Coronary artery (tissue), 2 donors: ENCODE measurements around the gene MTFR2.

ENCODE experiments used
- DNase-seq: peaks from one replicate; pipeline ENCODE4 v3.0.0-alpha.2; 2017; ENCODE audit warnings: low spot score
- H3K27ac ChIP-seq, 2 donors: fragments of 200-600 bp; sonication (generic); one replicate each; pipeline ENCODE4 v1.5.1; 2016 to 2019
- H3K4me3 ChIP-seq: fragments of 200-600 bp; sonication (generic); 2 replicates; pipeline ENCODE4 v1.5.1; 2016; ENCODE audit warnings: mild to moderate bottlenecking, moderate library complexity
- CTCF ChIP-seq: fragments of 200-600 bp; sonication (generic); IDR thresholded peaks from one replicate; pipeline ENCODE4 v1.5.1; 2019; ENCODE audit warnings: antibody characterized with exemption

Gene MTFR2

DNA sequence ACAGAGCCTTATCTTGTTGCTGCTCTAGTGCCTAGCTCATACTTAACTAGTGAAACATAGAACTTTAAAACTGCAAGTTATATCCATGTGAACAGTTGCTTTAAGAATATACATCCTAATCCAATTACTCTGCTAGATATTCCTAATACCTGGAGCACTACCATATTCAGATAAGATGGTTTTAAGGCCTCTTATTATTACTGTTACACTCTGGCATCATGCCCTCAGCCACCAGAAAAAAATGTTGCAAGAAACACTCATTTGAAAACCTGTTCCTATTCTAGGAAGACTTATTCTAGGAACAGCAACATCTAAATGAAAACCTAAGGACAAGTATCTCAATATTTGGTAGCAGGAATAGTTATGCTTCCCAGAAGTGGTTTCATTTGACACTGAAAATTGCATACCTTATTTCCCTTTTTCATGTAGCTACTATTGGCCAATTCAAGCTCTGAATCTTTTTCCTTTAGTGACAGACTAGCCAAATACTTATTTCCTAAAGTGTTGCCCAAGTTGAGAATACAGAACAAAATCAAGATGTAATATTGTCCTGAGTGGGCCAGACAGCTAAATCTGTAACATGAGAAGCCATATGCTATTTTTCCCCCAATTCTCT lies 4.8 kb upstream of the MTFR2 start:
- Histone ChIP-seq H3K27ac (no peak overlapping the region), H3K4me3 (no peak overlapping the region)
- no peak for DNase-seq
- no peak for TF ChIP-seq CTCF

GRCh38 chr6:136253734-136254133 lies 3.6 kb upstream of the MTFR2 start:
- Histone ChIP-seq H3K4me3 (no peak overlapping the region), H3K27ac (no peak overlapping the region)
- no peak for DNase-seq
- no peak for TF ChIP-seq CTCF

DNA sequence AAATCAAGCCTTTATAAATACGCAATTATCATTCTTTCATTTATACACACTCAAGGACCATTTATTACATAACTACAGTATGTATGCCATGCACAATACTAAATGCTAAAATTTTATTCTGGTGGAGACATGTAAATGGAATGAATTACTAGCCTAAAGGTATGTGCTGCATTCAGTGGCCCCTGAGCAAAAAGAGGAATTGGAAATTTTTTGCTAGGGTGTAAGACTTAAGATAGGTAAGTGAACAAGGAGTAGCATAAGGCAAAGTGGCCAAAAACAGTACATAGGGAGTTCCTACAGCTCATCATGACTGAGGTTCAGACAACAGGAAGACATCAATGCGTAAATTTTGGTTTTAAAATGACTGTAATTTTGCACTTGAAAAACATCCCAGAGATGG lies 2.3 kb upstream of the MTFR2 start:
- no peak for DNase-seq
- Histone ChIP-seq H3K27ac (no peak overlapping the region), H3K4me3 (no peak overlapping the region)
- TF ChIP-seq CTCF, result no peak

DNA sequence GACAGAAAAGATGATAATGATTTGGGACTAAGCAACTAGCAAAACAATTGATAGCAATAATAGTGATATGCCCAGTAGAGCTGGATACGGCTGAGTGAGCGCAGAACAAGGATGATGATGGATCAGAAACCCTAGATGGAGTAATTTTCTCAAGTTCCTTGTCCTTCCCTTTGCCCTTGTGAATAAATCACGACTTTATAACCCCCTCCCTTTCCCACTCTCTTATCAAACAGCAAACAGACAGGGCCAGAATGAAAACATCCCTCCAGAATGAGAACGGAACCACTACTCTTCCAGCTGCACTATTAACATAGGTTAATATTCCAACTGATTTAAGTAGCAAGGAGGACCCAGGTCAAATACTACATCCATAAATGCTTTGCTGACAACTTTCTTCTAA lies 1.3 kb upstream of the MTFR2 start:
- Histone ChIP-seq H3K4me3 (peak overlapping the region; percentile 76), H3K27ac (no peak overlapping the region)
- DNase-seq, result no peak
- no peak for TF ChIP-seq CTCF

DNA sequence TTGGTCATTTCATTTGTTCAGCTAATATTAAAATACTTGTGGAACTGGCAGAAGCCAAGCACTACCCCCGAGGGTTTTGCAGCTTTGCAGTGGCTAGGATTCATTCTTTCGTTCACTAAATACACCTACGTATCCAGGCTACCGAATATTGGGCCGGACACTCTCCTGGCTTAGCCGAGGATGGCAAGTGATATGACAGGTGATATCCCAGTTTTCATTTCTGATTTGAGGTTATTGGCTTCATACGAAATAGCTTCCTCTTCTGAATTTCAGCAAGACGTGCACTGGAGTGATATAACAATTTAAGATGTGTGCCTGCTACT lies 536 bp upstream of the MTFR2 start:
- no peak for DNase-seq
- Histone ChIP-seq H3K4me3 (peak overlapping the region; percentile 76), H3K27ac (peak overlapping the region; percentile 15 to 61)
- TF ChIP-seq CTCF, result no peak

DNA sequence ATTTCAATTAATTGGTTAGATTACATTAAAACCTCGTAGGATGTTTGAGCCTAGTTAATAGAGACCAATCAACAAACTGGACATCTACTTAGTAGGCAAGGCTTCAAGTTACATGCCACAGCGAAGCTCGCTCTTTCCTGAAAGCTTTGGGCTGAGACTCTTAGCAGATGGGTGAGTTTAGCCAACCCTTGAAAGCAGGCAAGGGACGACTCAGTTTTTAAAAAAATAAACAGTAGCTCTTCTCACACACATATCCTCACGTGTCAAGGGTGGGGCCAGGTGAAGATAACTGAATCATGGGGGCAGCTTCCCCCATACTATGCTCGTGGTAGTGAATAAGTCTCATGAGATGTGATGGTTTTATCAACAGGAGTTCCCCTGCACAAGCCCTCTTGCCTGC lies 775 bp downstream of the MTFR2 start:
- peak overlapping the region; percentile 76 for H3K4me3 ChIP-seq
- no peak for TF ChIP-seq CTCF
- no peak for DNase-seq
- no peak overlapping the region for H3K27ac ChIP-seq

DNA sequence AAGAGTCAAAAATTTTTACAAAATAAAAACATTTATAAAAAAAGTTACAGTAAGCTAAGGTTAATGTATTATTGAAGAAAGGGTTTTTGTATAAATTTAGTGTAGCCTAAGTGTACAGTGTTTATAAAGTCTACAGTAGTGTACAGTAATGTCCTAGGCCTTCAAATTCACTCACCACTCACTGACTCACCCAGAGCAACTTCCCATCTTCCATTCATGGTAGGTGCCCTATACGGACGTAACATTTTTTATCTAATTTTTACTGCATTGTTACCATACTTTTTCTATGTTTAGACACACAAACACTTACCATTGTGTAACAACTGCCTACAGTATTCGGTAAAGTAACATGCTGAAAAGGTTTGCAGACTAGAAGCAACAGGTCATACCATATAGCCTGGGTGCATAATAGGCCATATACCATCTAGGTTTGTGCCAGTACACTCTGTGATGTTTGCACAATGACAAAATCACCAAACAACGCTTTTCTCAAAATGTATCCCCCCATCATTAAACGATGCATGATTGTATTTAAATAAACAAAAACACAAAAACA lies 6.0 kb downstream of the MTFR2 start:
- no peak for TF ChIP-seq CTCF
- no peak for DNase-seq
- Histone ChIP-seq H3K27ac (no peak overlapping the region), H3K4me3 (no peak overlapping the region)
